Daoy (cell line): ENCODE measurements around the gene EPHA6. TPM values are rescaled to one million over a fixed set of nuclear protein-coding genes. Genes with fewer than 3 reads are reported as not detected.

Source experiments
- DNase-seq: peaks from one replicate; pipeline ENCODE4 v3.0.0-alpha.2; 2015; ENCODE audit warnings: low read depth
- total RNA-seq: library from RNA; depleted of rRNA; stranded (reverse); fragments of >200 nt; shearing (Covaris generic); gene quantifications from 2 replicates; pipeline ENCODE4 v1.2.3, GENCODE V29; 2014

The EPHA6 gene
- total RNA-seq, 1 experiment from 2014 or later = not detected

DNA sequence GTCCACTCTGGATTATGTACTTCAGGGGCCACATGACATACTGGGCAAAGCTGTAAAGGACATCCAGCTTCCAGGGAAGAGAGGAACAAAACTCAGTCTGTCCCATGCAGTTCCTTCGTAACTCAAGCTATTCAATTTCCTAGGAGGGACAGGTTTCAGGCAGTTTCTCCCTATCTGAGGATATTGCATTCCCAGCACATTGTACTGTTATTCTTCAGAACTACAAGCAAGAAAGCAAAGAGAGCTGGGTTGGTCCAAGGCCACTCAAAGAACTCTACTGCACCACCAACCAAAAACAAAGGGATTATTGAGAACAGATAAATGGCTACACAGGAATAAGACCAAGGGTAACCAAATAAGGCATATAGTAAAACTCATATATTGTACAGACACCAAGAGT lies 832.5 kb downstream of the EPHA6 start:
- no peak for DNase-seq

DNA sequence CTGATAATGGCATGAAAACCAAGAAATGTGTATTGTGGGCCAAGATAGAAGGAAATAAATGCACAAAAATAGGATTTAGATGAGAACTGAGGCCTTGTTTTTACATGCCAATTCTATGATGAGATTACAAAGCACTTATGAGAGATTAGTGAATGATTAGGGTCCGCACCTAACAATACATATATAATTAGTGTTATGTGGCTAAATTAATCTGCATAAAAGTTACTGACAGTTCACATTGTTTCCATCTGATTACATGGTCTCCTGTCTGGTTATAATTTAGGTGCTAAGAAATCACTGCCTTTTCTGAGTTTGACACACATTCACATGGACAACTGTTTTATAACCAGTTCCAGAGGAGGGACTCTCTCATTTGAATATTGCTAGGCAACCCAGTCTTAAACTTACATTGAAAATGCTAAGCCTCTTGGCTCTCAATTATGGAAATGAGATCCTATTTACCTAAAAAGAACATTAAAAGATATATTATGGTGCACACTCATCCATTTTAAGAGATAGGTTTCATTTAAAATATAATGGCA lies 833.1 kb downstream of the EPHA6 start:
- DNase-seq = no peak

DNA sequence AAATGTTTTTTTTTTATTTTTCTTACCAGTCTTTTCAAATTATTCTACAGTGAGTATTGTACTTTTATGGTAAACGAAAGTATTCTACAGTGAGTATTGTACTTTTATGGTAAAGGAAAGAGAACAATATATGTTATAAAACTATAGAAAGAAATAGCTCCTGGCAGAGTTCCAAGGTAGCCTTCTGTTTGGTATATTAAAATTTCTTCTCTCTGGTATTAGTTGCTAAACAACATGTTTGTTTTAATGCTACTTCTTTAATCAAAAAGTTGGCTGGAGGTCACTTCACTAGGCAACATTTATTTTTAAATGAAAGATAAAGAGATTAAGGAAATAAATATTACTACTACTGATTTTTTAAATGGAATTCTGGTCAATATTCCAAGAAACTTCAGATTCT lies 841.6 kb downstream of the EPHA6 start:
- DNase-seq = no peak

DNA sequence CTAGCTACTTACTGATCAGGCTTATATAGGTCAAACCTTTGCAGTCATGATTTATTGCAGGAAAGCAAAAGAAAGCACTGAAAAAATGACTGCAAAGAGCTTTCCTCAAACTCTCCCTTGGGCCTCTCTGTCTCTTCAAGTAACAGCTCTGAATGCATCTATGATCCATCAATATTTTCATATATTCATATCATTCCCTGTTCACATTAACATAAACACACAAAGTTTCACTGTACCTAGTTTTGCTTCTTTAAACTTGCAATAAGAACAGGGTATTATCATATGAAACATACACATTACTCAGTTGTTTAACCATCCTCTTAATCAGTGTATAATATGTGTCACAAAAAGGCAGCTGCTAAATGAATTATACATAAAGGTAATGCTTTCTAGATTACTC lies 842.2 kb downstream of the EPHA6 start:
- no peak for DNase-seq

GRCh38 chr3:97658668-97659285 lies 844.4 kb downstream of the EPHA6 start:
- DNase-seq = no peak

GRCh38 chr3:97662264-97662663 lies 847.9 kb downstream of the EPHA6 start:
- no peak for DNase-seq

GRCh38 chr3:97662762-97663161 lies 848.4 kb downstream of the EPHA6 start:
- no peak for DNase-seq

GRCh38 chr3:97665896-97666295 lies 851.5 kb downstream of the EPHA6 start:
- DNase-seq = no peak

GRCh38 chr3:97670952-97671351 lies 856.6 kb downstream of the EPHA6 start:
- no peak for DNase-seq

DNA sequence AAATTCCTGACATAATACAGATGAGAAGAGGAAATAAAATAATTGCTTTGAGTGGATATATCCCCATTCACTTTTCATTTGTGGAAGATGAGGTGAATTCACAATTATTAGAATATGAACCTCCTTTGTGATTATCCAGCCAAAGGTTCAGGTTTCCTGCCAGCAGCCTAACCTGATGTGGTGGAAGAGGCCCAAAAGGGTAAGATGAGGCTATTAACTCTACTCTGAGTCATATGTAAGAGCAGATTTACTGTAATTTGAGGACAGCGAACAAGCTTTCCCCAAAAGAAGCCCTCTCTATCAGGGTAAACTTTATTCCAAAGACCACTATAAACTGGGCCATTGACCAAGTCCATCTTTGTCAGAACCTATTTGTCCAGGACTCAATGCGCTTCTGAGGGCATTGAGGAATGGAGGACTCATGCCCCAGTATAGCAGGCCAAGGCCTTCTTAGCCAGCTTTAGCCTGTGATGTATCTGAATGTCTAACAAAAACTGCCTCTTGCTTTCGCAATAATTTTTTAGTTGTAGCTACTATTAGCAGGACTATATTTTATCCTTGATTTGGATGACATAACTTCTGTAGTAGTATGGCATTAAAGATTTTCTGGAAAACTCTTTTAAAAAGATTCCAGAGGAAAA lies 859.1 kb downstream of the EPHA6 start:
- no peak for DNase-seq

- no peak for DNase-seq
These were observed 860.1 kb downstream of the EPHA6 start for GRCh38 chr3:97674461-97674860.

GRCh38 chr3:97680210-97680609 lies 865.8 kb downstream of the EPHA6 start:
- no peak for DNase-seq

DNA sequence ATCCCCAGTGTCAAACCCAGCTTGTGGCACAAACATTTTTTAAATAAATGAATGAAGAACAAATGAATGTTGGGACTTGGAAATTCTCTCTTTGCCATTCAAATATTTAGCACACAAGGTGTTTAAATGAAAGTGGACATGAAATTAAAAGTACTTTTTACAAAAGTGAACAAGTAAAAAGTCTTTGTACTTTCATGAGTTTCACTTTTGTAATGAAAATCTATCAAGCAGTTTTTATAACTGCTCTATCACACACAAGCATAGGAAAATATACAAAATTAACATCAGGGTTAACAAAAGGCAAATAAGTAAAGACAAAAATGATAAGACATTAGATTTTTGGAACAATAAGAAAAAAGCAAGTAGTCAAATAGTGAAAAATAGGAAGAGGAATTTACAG lies 866.3 kb downstream of the EPHA6 start:
- DNase-seq = no peak

- no peak for DNase-seq
These were observed 870.1 kb downstream of the EPHA6 start for GRCh38 chr3:97684490-97684889.

GRCh38 chr3:97686258-97686657 lies 871.9 kb downstream of the EPHA6 start:
- DNase-seq = no peak

GRCh38 chr3:97687734-97688133 lies 873.3 kb downstream of the EPHA6 start:
- no peak for DNase-seq

GRCh38 chr3:97689111-97689510 lies 874.7 kb downstream of the EPHA6 start:
- DNase-seq = no peak

DNA sequence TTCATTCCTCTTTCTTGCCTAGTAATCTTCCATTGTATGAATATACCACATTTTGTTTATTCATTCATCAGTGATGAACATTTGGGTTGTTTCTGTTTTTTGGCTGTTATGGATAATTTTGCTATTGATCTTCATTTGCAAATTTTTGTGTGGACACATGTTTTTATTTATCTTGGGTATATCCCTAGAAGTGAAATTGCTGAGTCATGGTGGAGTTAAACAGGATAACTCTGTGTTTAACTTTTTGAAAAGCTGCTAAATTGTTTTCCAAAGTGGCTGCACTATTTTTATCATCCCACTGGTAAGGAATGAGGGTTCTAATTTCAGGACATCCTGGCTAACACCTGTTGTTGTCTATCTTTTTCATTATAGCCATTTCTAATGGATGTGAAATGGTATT lies 875.6 kb downstream of the EPHA6 start:
- no peak for DNase-seq

DNA sequence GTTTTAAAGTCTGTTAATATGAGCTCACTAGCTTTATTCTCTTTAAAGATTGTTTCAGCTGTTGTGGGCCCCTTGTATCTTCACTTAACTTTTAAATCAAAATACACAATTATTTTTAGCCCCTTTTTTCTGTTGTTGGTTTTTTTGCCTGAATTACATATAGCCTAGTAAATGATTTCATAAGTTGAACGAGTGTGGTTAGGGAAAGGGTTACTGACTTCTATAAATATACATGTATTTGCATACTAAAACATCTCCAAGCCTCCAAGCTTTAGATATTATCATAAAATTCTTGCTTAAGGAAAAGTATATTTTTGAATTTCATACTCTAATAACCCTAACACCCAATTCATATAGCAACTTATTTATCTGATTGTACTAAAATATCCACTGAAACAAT lies 877.0 kb downstream of the EPHA6 start:
- no peak for DNase-seq

DNA sequence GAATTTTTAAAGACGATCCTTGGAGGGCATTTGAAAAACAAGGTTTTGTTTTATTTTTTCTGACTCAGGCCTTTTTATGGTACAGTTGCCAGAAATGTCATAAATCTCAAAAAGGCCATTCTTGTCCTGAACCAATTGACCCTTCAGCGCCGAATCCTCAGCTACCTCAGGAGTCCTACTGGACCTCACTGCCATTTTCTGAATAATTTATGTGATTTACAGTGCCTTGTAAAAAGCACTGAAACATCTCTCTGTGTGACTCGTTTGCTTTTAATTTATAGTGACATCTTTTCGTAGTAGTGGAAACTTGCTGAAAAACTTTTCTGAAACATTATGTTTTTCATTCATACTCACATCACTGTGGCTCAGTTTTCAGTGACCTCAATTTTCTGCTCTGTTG lies 878.0 kb downstream of the EPHA6 start:
- no peak for DNase-seq

DNA sequence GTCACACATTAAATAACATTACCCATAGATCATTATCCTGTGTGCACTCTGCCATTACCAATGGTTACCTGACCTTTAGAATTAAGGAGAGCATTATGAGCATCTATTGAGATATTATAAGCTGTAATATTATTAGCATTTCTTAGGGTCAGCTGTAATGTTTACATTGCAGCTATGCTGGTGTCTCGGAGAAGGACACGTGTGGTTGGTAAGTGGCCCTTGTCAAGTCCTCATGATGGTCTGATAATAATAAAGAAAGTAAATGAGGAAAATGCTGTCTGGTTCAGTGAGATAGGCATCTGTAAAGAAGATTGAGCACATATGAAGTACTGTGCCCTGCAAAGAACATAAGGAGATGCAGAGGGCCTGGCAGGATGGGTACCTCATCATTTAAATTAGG lies 878.4 kb downstream of the EPHA6 start:
- no peak for DNase-seq

GRCh38 chr3:97694876-97695275 lies 880.5 kb downstream of the EPHA6 start:
- no peak for DNase-seq

GRCh38 chr3:97698691-97699090 lies 884.3 kb downstream of the EPHA6 start:
- DNase-seq = no peak

DNA sequence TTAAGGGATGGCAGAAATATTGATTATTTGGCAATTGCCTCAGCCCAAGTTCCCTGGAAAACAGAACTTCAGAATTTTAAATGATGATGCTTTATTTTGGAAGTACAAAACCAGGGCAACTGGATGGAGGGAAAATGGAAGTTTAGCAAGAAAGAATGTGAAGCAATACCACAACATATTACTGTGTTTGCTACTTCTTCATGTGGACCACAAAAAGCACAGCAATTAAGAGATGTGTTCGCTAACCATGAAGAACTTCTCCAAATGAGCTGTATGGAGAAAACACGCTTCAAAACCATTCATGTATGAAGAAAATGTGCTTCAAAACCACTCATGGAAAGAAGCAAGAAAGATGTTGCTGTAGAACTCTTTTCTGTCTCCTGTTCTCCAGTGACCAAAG lies 885.5 kb downstream of the EPHA6 start:
- DNase-seq = no peak
